Esophagus muscularis mucosa (tissue), 4 donors: Measurements from ENCODE around the gene PPP2R1B.

ENCODE experiments used
- EP300 ChIP-seq: sonication (generic); formaldehyde crosslinking; IDR thresholded peaks from one replicate; pipeline ENCODE4 v1.6.1; 2017; ENCODE audit warnings: antibody characterized with exemption
- POLR2A ChIP-seq: fragments of 450-650 bp; IDR thresholded peaks from one replicate; pipeline ENCODE4 v1.6.1; 2017; ENCODE audit warnings: antibody characterized with exemption, moderate library complexity, mild to moderate bottlenecking, low read depth
- POLR2AphosphoS5 ChIP-seq, 2 donors: sonication (generic); formaldehyde crosslinking; IDR thresholded peaks; one replicate each; pipeline ENCODE4 v1.6.1; 2017; ENCODE audit warnings: antibody characterized with exemption in 2 of 2
- TF ChIP-seq, protein P1 (sequence below), 3 experiments: fragments of 200-600 bp in 2 of 3; fragments of 450-650 bp in 1 of 3; sonication (generic) in 2 of 3; IDR thresholded peaks; one replicate each; pipeline ENCODE4 v1.5.1; 2017 to 2019; ENCODE audit warnings: antibody characterized with exemption in 3 of 3, mild to moderate bottlenecking in 2 of 3, moderate library complexity in 1 of 3

DNA sequence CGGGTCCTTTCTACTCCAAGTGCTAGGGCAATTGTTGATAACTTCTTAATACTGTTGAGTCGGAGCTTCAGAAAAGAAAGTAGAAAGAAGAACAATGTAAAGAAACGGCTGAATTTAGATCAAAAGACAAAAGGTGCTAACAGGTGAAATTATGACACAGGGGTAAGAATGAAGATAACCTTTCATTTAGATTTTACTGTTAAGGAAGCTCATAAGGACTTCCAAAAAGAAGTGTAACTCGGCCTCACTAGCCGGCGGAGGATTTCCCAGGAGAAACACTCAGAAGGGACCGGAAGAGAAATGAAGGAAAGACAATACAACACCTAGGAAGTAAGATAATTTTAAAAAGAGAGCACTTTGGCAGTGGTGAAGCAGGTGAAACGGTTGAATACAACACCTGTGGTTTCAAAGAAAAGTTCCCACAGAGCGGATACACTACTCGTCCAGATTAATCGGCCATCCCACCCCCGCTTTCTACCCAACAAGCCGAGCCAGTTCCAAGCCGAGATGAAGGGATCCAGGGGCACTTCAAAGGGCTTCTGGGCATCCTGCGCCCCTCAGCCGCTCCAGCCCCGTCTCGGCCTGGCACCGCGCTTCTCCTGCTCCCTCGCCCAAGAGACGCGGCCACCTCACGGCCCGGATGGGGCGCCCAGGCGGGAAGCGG lies 737 bp downstream of the PPP2R1B start:
- TF ChIP-seq, protein P1, sequence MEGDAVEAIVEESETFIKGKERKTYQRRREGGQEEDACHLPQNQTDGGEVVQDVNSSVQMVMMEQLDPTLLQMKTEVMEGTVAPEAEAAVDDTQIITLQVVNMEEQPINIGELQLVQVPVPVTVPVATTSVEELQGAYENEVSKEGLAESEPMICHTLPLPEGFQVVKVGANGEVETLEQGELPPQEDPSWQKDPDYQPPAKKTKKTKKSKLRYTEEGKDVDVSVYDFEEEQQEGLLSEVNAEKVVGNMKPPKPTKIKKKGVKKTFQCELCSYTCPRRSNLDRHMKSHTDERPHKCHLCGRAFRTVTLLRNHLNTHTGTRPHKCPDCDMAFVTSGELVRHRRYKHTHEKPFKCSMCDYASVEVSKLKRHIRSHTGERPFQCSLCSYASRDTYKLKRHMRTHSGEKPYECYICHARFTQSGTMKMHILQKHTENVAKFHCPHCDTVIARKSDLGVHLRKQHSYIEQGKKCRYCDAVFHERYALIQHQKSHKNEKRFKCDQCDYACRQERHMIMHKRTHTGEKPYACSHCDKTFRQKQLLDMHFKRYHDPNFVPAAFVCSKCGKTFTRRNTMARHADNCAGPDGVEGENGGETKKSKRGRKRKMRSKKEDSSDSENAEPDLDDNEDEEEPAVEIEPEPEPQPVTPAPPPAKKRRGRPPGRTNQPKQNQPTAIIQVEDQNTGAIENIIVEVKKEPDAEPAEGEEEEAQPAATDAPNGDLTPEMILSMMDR (IDR thresholded peaks at IDR 0.05) = no peak
- TF ChIP-seq POLR2A = no peak
- no peak for TF ChIP-seq POLR2AphosphoS5 (IDR thresholded peaks at IDR 0.05)
- no peak for TF ChIP-seq EP300
